ENCODE data around the gene ATF4.

Gene ATF4

DNA sequence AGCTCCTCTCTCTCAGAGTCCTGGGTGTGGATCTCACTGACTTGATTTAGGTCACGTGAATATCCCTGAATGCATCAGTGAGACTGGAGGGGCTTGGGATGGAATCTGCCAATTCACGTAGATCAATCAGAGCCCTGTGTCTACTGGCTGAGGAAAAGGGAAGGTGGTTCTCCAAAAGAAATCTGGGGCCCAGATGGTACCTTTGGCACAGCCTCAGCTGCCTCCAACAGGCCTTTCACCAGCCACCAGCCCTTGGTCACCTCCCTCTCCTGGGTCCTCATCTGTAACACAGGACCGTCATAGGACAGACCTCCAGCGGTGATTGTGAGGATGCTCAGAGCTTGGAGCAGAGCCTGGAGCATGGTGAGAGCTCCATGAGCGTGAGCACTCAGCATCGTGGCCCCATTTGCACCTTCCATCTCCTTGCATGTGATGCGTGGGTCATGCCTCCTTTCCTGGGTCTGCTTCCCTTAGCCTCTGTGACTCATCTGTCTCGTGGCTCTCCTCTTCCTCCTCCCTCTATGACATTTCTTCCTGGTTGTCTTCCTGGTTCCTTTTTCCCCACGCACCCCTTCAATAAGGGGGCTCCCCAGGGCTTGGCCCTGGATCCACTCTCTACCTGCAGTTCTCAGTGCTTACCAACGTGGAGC, 25.8 kb upstream of the ATF4 start (continued):
- no peak for TF ChIP-seq ZNF394 (tag by site-specific recombination; IDR thresholded peaks at IDR 0.05; ENCODE audit: borderline replicate concordance)
- no peak for TF ChIP-seq EGR2 (tag by site-specific recombination; IDR thresholded peaks at IDR 0.05; ENCODE audit: low read depth)
- TF ChIP-seq ZSCAN16 (tag by site-specific recombination; IDR thresholded peaks at IDR 0.05): no peak
- no peak for TF ChIP-seq ZNF311 (tag by site-specific recombination; IDR thresholded peaks at IDR 0.05; ENCODE audit: borderline replicate concordance)

DNA sequence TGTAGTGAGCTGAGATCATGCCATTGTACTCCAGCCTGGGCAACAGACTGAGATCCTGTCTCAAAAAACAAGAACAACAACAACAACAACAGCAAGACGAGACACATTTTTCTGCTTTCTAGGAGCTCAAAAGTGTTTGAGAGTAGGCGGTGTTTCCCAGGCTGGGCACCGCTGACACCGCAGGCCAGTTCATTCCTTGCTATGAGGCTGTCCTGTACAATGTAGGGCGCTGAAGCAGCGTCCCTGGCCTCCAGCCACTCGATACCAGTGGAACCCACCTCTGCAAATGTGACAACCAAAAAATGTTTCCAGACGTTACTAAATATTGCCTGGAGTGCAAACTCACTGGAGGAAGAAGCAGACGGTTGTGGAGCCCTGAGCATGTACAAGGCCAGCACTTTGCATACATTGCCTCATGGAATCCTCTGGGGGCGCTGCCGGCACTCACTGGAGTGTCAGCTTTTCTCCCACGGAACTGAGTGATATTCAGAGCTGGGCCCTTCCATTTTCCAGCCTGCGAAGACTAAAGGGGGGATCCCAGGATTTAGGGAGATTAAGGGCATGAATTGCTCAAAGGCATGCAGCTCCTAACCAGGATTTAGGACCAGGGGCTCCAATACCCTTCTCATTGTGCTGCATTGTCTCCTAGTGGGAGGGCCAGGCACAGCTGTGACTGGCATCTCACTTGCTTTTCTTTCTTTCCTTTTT, 24.1 kb upstream of the ATF4 start:
- Histone ChIP-seq H3K9me3 (ENCODE audit: control insufficient read depth, insufficient read depth, low read depth, low read length) (no peaks in the 10 kb centered on the region), H3K4me1 (ENCODE audit: control insufficient read depth, insufficient read depth, low read length) (peaks cover 4% of the 10 kb centered on the region), H3K36me3 (ENCODE audit: control insufficient read depth in 2 of 2, insufficient read depth in 1 of 2, low read length in 2 of 2) (no peaks in the 10 kb centered on the region), H3K4me3 (ENCODE audit: low read depth, low read length) (no peak overlapping the region), H3K27ac (ENCODE audit: extremely low read depth, low read depth, low read length) (no peak overlapping the region)
- ChIA-PET CTCF (interaction anchor here (0.5 to 10.7 kb wide), 41 partner anchors 9 to 992 kb away, joined by 3 to 380 read pairs (median 4); partner anchors contain the start of genes RPS19BP1 and TAB1), POLR2A (interaction anchor here (0.8 to 2.0 kb wide), 8 partner anchors 20 to 176 kb away, joined by 3 to 20 read pairs (median 9); partner anchors contain the start of genes ATF4 and RPL3)
- TF ChIP-seq SP7 (tag by site-specific recombination; IDR thresholded peaks at IDR 0.05) (no peak), ZNF114 (tag by site-specific recombination; IDR thresholded peaks at IDR 0.05) (no peak), ZBTB21 (tag by site-specific recombination; IDR thresholded peaks at IDR 0.05) (no peak), ZNF623 (tag by site-specific recombination; IDR thresholded peaks at IDR 0.05) (no peak), ZNF155 (tag by site-specific recombination; IDR thresholded peaks at IDR 0.05) (no peak), ZNF133 (tag by site-specific recombination; IDR thresholded peaks at IDR 0.05) (no peak), KLF16 (tag by site-specific recombination; IDR thresholded peaks at IDR 0.05) (no peak), ZNF701 (tag by site-specific recombination; IDR thresholded peaks at IDR 0.05) (peak; percentile 99), ZNF560 (tag by site-specific recombination; IDR thresholded peaks at IDR 0.05; ENCODE audit: borderline replicate concordance) (no peak), ZNF112 (tag by site-specific recombination; IDR thresholded peaks at IDR 0.05) (no peak), MEIS1 (CRISPR knock-in tag; IDR thresholded peaks at IDR 0.05; ENCODE audit: borderline replicate concordance) (no peak), ZNF768 (tag by site-specific recombination; IDR thresholded peaks at IDR 0.05) (no peak), ZNF514 (tag by site-specific recombination; IDR thresholded peaks at IDR 0.05) (no peak), ZNF707 (tag by site-specific recombination; IDR thresholded peaks at IDR 0.05) (no peak), GLI4 (tag by site-specific recombination; IDR thresholded peaks at IDR 0.05) (no peak), ZNF48 (tag by site-specific recombination; IDR thresholded peaks at IDR 0.05) (no peak), ZNF157 (tag by site-specific recombination; IDR thresholded peaks at IDR 0.05) (no peak), ZNF664 (tag by site-specific recombination; IDR thresholded peaks at IDR 0.05) (no peak), KLF7 (tag by site-specific recombination; IDR thresholded peaks at IDR 0.05; ENCODE audit: borderline replicate concordance) (no peak), ZNF23 (tag by site-specific recombination; IDR thresholded peaks at IDR 0.05; ENCODE audit: borderline replicate concordance) (no peak), ZNF202 (tag by site-specific recombination; IDR thresholded peaks at IDR 0.05; ENCODE audit: borderline replicate concordance) (no peak)
- TF ChIP-seq, protein P1, sequence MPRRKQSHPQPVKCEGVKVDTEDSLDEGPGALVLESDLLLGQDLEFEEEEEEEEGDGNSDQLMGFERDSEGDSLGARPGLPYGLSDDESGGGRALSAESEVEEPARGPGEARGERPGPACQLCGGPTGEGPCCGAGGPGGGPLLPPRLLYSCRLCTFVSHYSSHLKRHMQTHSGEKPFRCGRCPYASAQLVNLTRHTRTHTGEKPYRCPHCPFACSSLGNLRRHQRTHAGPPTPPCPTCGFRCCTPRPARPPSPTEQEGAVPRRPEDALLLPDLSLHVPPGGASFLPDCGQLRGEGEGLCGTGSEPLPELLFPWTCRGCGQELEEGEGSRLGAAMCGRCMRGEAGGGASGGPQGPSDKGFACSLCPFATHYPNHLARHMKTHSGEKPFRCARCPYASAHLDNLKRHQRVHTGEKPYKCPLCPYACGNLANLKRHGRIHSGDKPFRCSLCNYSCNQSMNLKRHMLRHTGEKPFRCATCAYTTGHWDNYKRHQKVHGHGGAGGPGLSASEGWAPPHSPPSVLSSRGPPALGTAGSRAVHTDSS (tag by site-specific recombination; IDR thresholded peaks at IDR 0.05): no peak
- TF ChIP-seq, protein P2, sequence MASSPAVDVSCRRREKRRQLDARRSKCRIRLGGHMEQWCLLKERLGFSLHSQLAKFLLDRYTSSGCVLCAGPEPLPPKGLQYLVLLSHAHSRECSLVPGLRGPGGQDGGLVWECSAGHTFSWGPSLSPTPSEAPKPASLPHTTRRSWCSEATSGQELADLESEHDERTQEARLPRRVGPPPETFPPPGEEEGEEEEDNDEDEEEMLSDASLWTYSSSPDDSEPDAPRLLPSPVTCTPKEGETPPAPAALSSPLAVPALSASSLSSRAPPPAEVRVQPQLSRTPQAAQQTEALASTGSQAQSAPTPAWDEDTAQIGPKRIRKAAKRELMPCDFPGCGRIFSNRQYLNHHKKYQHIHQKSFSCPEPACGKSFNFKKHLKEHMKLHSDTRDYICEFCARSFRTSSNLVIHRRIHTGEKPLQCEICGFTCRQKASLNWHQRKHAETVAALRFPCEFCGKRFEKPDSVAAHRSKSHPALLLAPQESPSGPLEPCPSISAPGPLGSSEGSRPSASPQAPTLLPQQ (tag by site-specific recombination; IDR thresholded peaks at IDR 0.05): no peak; the same call in 1 of the 2 replicates
- TF ChIP-seq, protein P3, sequence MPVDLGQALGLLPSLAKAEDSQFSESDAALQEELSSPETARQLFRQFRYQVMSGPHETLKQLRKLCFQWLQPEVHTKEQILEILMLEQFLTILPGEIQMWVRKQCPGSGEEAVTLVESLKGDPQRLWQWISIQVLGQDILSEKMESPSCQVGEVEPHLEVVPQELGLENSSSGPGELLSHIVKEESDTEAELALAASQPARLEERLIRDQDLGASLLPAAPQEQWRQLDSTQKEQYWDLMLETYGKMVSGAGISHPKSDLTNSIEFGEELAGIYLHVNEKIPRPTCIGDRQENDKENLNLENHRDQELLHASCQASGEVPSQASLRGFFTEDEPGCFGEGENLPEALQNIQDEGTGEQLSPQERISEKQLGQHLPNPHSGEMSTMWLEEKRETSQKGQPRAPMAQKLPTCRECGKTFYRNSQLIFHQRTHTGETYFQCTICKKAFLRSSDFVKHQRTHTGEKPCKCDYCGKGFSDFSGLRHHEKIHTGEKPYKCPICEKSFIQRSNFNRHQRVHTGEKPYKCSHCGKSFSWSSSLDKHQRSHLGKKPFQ (tag by site-specific recombination; IDR thresholded peaks at IDR 0.05): no peak
- TF ChIP-seq, protein P4, sequence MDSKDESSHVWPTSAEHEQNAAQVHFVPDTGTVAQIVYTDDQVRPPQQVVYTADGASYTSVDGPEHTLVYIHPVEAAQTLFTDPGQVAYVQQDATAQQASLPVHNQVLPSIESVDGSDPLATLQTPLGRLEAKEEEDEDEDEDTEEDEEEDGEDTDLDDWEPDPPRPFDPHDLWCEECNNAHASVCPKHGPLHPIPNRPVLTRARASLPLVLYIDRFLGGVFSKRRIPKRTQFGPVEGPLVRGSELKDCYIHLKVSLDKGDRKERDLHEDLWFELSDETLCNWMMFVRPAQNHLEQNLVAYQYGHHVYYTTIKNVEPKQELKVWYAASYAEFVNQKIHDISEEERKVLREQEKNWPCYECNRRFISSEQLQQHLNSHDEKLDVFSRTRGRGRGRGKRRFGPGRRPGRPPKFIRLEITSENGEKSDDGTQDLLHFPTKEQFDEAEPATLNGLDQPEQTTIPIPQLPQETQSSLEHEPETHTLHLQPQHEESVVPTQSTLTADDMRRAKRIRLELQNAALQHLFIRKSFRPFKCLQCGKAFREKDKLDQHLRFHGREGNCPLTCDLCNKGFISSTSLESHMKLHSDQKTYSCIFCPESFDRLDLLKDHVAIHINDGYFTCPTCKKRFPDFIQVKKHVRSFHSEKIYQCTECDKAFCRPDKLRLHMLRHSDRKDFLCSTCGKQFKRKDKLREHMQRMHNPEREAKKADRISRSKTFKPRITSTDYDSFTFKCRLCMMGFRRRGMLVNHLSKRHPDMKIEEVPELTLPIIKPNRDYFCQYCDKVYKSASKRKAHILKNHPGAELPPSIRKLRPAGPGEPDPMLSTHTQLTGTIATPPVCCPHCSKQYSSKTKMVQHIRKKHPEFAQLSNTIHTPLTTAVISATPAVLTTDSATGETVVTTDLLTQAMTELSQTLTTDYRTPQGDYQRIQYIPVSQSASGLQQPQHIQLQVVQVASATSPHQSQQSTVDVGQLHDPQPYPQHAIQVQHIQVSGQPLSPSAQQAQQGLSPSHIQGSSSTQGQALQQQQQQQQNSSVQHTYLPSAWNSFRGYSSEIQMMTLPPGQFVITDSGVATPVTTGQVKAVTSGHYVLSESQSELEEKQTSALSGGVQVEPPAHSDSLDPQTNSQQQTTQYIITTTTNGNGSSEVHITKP (tag by site-specific recombination; IDR thresholded peaks at IDR 0.05): peak; percentile 87
